Naive thymus-derived CD8-positive, alpha-beta T cell (primary cell): ENCODE results near the gene RSKR. TPM values are rescaled to one million over a fixed set of nuclear protein-coding genes. Genes with fewer than 3 reads are reported as not detected.

Experiments
- ATAC-seq, 2 donors: fragments of 150-1000 bp; cut with Tn5 transposase in 1 of 2; sonication (Bioruptor Pico), chemical (Tn5 transposase) in 1 of 2; 1 replicate in 1 of 2; 2 replicates in 1 of 2; pipeline ENCODE4 v1.10.0; 2021; ENCODE audit warnings: mild to moderate bottlenecking in 2 of 2, moderate library complexity in 2 of 2
- POLR2A ChIA-PET: fragments of 350-600 bp; sonication (Branson Sonifier 250); formaldehyde crosslinking; loops from one replicate; lab custom pipeline; 2021; ENCODE audit warnings: antibody characterized with exemption; lab: Charles Lee
- DNase-seq, 10 donors: peaks; one replicate each; pipeline versions ENCODE4 v3.0.0 to v3.0.0-alpha.2; 2020 to 2022
- H3K27ac Mint-ChIP-seq, 10 donors: one replicate each; pipeline ENCODE4 v1.8.0; 2020 to 2022; ENCODE audit warnings: mild to moderate bottlenecking in 10 of 10, mixed read lengths in 10 of 10, moderate library complexity in 4 of 10, inconsistent platforms in 1 of 10
- H3K27me3 Mint-ChIP-seq, 5 donors: one replicate each; pipeline ENCODE4 v1.8.0; 2021 to 2022; ENCODE audit warnings: mixed read lengths in 5 of 5
- H3K36me3 Mint-ChIP-seq, 3 donors: one replicate each; pipeline ENCODE4 v1.8.0; 2020 to 2022; ENCODE audit warnings: mixed read lengths in 3 of 3, mild to moderate bottlenecking in 2 of 3, inconsistent platforms in 1 of 3
- H3K4me1 Mint-ChIP-seq, 4 donors: one replicate each; pipeline ENCODE4 v1.8.0; 2021 to 2022; ENCODE audit warnings: mixed read lengths in 4 of 4
- H3K4me3 Mint-ChIP-seq, 10 donors: one replicate each; pipeline ENCODE4 v1.8.0; 2020 to 2022; ENCODE audit warnings: mild to moderate bottlenecking in 10 of 10, mixed read lengths in 10 of 10, moderate library complexity in 6 of 10, inconsistent platforms in 1 of 10
- H3K9me3 Mint-ChIP-seq, 9 donors: one replicate each; pipeline ENCODE4 v1.8.0; 2020 to 2022; ENCODE audit warnings: mixed read lengths in 9 of 9, mild to moderate bottlenecking in 3 of 9, inconsistent platforms in 1 of 9, moderate library complexity in 1 of 9
- polyA plus RNA-seq, 3 donors: library from polyadenylated mRNA; unstranded; fragments of 300-500 nt; fragmentation: Illumina TruSeq; gene quantifications; one replicate each; pipeline ENCODE4 v1.2.3, GENCODE V29; 2021
- total RNA-seq, 8 experiments: library from RNA in 2 of 8; stranded (reverse) in 2 of 8; gene quantifications; one replicate each; pipeline ENCODE4 v1.2.3 and lab custom pipeline; 2021 to 2026

Gene RSKR
- total and polyA plus RNA-seq, 5 experiments from 2014 or later, result 0.11 to 28.9 (median 0.75) TPM

DNA sequence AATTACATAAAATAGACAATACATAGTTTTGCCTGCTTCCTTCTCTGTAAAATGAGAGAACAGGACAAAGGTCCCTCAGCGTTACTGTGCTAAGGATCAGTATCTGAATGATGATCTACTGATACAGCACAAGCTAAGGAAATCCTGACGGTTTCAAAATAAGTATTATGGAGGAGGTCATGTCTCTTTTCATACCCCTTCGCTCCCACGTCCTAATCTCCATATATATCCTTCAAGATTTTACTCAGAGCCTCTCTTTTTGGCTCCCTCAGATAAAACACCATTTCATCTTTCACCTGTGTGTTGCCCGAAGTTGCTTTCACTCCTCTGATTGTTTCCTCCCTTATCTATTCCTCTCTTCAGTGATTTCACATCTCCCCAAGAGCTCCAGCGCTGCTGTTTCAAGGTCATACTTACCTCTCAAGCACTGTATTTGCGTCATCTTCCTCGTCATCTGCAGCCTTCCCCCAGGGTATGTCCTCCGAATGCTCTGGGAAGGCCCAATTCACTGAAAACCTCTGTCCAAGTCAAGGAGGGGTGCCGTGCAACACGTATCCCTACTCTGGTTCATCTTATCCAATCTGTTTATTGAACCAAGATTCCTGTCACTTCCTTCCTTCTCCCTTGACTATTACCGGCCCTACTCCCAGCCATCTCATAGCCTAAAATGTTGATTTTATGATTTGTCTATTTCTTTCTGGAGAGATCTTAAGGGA lies 32.2 kb upstream of the RSKR start:
- peak overlapping the region; percentile 94 to 99 (median 97) for H3K27ac Mint-ChIP-seq
- H3K27me3 Mint-ChIP-seq, result no peaks in the 10 kb centered on the region
- ATAC-seq, result no peak
- no peaks in the 10 kb centered on the region for H3K9me3 Mint-ChIP-seq
- no peak for DNase-seq
- peak overlapping the region; percentile 83 to 98 (median 92) for H3K4me3 Mint-ChIP-seq
- POLR2A ChIA-PET, result interaction anchor here (0.8 to 3.7 kb wide), 15 partner anchors 11 to 311 kb away, joined by 3 to 62 read pairs (median 6); partner anchors contain the start of genes IFT20, NEK8, PHF12 and PIGS
- H3K36me3 Mint-ChIP-seq, result peaks cover 0 to 47% (median 0%) of the 10 kb centered on the region in 3 donors
- peaks cover 18 to 48% (median 41%) of the 10 kb centered on the region in 4 donors for H3K4me1 Mint-ChIP-seq

DNA sequence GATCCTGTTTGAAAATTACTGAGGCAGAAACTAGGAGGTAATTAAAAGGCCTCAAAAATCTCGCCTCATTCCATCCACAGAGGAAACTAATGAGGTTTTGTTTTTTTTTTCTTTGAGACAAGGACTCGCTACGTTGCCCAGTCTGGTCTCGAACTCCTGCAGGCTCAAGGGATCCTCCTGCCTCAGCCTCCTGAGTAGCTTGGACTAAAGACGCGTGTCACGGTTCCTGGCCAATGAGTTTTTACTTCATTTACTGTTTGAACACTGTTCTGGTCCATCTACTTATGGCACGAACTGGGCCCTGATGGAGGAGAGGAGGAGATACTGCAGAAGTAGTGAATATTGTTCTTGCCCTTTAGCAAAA lies 31.6 kb upstream of the RSKR start:
- Mint-ChIP-seq H3K27ac (peak overlapping the region; percentile 94 to 99 (median 97)), H3K9me3 (no peaks in the 10 kb centered on the region), H3K4me1 (peaks cover 18 to 48% (median 41%) of the 10 kb centered on the region in 4 donors), H3K27me3 (no peaks in the 10 kb centered on the region), H3K36me3 (peaks cover 0 to 50% (median 1%) of the 10 kb centered on the region in 3 donors), H3K4me3 (peak overlapping the region; percentile 83 to 98 (median 92))
- POLR2A ChIA-PET, result interaction anchor here (0.9 to 3.7 kb wide), 17 partner anchors 8 to 310 kb away, joined by 3 to 62 read pairs (median 7); partner anchors contain the start of genes ALDOC, FLOT2, IFT20 and NEK8
- DNase-seq (no peak), ATAC-seq (no peak)

DNA sequence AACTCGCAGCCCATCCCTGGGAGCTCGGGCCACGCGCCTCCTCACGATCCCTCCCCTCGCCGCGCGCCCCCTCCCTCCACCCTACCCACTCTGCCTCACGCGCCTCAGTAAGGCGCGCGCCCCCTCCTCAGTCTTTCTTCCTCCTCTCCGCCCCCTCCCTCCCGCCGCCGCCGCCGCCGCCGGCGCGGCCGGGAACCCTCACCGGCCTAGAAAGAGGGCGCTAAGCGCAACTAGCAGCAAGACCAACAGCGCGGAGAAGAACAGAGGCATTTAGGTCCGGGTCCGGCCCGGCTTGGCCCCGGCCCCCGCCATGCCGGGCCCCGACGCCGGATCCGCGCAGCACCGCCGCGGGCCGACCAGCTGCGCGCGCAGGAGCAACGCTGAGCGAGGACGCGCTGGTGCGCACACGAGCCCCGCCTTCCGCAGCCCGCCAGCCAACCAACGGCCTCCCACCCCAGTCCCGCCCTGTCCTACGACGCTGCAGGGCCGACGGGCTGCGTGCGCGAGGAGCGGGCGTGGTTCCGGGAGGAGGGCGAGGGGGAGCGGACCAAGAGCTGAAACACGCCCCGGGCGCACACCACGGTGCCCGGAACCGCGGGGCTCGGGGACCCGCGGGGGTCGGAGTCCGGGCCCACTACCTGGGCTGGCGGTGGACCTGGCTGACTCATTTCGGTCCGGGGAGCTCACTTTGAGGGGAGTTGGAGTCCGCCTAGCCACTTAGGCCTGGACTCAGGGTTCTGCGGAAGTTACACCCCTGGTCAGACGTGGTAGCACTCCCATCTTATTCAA lies 31.0 kb upstream of the RSKR start, which contains the start of gene BLTP2:
Gene BLTP2 (minus strand): TSS at position 372 of the 789 bp plus-strand sequence. CDS start 102 bp downstream, at position 270.
- Mint-ChIP-seq H3K9me3 (no peaks in the 10 kb centered on the region), H3K27ac (peak within 1 kb of the TSS; percentile 94 to 99 (median 97)), H3K4me1 (peaks cover 18 to 50% (median 41%) of the 10 kb centered on the region in 4 donors), H3K4me3 (peak within 1 kb of the TSS; percentile 90 to 98 (median 92)), H3K27me3 (no peaks in the 10 kb centered on the region), H3K36me3 (peaks cover 0 to 50% (median 2%) of the 10 kb centered on the region in 3 donors)
- DNase-seq, result peak; percentile 90 to 97 (median 94)
- POLR2A ChIA-PET, result interaction anchor here (0.6 to 3.7 kb wide), 19 partner anchors 9 to 310 kb away, joined by 3 to 62 read pairs (median 6); partner anchors contain the start of genes ALDOC, FLOT2, IFT20 and NEK8
- peak; percentile 94 to 97 for ATAC-seq

DNA sequence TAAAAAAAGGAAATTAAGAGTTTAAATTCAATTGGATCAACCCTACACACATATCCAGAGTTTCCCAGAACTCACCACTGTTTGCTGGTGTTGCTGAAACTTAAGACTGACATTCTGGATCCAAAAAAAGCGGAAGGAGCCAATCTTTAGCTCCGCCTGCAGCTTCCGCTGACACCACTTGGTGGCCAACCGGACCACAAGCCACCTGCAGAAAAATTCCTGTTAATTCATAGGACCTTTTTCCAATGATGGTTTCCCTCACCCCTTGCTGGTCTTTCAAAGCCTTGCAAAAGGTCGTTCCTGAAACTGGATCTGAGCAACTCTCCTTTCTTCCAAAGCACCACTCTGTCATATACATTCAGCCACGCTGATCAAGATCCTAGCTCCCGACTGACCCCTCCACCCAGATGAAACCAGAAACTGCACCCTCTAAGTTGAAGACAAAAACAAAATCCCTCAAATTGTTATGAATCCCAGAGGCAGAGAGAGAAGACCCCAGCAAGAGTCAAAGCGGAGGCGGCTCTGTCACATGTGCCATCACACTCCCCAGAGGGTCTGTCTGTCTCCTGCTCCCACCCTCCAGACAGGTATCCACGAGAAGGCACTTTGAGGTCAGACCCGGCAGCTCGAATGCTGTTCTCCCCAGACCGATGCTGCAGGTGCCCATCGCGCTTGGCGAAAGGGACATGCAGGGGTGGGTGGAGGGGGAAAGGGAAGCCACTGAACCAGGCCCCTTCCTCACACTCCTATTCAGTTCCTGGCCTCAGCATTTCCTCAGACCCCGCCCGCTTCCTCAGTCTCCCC lies 30.2 kb upstream of the RSKR start:
- Mint-ChIP-seq H3K9me3 (no peaks in the 10 kb centered on the region), H3K4me1 (peaks cover 18 to 56% (median 43%) of the 10 kb centered on the region in 4 donors), H3K36me3 (peaks cover 0 to 55% (median 8%) of the 10 kb centered on the region in 3 donors), H3K4me3 (peak overlapping the region; percentile 90 to 98 (median 92)), H3K27ac (peak overlapping the region; percentile 89 to 96 (median 94)), H3K27me3 (no peaks in the 10 kb centered on the region)
- DNase-seq (peak in 5 of 10 donors; percentile 5 to 12 (median 9)), ATAC-seq (peak in 1 of 2 donors; percentile 1)
- POLR2A ChIA-PET, result interaction anchor here (0.8 to 3.7 kb wide), 12 partner anchors 17 to 309 kb away, joined by 3 to 62 read pairs (median 15); partner anchors contain the start of genes ALDOC, IFT20, NEK8 and PHF12

DNA sequence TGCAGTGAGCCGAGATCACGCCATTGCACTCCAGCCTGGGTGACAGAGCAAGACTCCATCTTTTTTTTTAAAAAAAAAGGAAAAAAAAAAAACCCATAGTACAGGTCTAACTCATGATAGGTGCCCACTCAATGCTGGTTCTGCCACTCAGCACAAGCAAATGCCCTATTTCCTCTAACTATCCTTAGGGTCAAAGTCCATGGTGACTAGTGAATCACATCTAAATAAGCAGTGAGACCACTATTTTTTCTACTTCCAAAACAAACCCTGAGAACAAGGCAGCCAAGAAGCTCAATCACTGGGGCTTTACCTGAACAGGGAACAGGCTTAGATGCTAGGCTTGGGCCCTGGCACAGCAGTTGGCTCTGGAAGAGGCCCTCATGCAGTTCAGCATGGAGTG lies 27.6 kb upstream of the RSKR start:
- Mint-ChIP-seq H3K4me1 (peaks cover 20 to 54% (median 45%) of the 10 kb centered on the region in 4 donors), H3K4me3 (peak overlapping the region in 2 of 10 donors; percentile 45)

DNA sequence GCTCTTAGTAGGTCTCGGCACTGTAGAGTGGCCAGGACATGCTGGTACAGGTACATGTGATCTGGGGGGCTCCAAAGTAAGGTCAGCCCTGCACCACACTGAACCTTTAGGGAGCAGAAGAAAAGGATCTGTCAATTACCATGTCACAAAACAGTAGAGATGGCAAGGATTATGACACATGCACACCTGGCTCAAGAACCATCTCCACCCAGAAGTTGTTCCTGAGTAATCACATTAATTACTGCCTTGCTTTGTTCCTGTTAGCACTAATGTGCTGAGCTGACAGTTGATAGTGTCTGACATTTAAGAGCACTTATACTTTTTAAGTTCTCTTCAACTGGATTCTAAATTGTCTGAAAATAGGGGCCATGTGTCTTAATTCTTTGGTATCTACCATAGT lies 21.5 kb upstream of the RSKR start:
- Mint-ChIP-seq H3K4me3 (no peak overlapping the region), H3K4me1 (peaks cover 7 to 50% (median 32%) of the 10 kb centered on the region in 4 donors), H3K27me3 (no peaks in the 10 kb centered on the region), H3K36me3 (peaks cover 7 to 99% (median 34%) of the 10 kb centered on the region in 3 donors), H3K27ac (peak overlapping the region in 1 of 10 donors; percentile 1), H3K9me3 (no peaks in the 10 kb centered on the region)
- POLR2A ChIA-PET, result no interaction called here
- DNase-seq (no peak), ATAC-seq (no peak)

More for the DNA sequence above, 27.6 kb upstream of the RSKR start:
- H3K27ac Mint-ChIP-seq, result no peak overlapping the region
- peaks cover 7 to 66% (median 17%) of the 10 kb centered on the region in 3 donors for H3K36me3 Mint-ChIP-seq
- DNase-seq (no peak), ATAC-seq (no peak)
- POLR2A ChIA-PET, result interaction anchor here (1.0 kb wide), 1 partner anchor 42 kb away, joined by 3 read pairs; no protein-coding TSS in a partner anchor
- no peaks in the 10 kb centered on the region for H3K9me3 Mint-ChIP-seq
- H3K27me3 Mint-ChIP-seq, result no peaks in the 10 kb centered on the region

DNA sequence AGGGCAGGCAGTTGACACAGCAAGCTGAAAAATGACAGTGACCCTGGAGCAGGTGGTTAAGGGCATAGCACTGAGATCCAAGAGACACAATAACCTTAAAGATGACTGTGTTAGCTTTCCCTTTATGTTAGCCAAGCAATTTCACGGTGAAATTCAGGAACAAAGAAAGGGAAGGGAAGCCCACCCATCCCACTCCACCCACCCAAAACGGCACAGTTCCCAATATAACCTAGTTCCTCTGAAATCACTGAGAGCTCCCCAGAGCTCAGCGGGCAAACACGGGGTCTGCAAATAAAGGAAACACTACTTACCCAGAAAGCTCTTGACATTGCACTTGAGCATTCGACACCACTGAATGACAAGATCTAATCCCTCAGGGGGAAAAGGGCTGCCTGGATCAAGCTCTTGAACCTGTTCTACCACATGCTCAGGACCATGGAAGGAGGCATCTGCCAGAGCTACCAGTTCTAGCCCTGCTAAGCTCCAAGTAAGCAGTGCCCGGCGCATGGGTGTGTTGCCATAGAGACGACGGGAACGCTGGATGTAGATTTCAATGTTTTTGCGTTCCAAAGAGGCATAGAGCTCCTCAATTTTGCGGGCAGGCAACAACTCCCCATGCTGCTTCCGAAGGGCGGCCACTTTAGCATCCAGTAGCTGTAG lies 20.4 kb upstream of the RSKR start:
- POLR2A ChIA-PET, result no interaction called here

DNA sequence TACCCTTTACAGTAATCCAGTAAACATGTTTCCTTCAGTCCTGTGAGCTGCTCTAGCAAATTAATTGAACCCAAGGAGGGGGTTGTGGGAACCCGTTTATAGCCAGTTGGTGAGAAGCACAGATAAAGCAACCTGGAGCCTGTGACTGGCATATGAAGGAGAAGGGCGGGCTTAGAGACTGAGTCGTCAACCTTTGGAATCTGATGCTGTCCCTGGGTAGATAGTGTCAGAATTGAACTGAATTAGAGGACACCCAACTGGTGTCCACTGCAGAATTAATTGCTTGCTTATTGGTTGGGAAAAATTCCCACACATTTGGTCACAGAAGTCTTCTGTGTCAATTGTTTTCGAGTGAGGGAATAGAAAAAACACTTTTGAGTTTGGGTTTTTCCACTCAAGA lies 12.8 kb upstream of the RSKR start:
- H3K9me3 Mint-ChIP-seq, result no peaks in the 10 kb centered on the region
- DNase-seq, result no peak
- POLR2A ChIA-PET, result no interaction called here
- no peaks in the 10 kb centered on the region for H3K27me3 Mint-ChIP-seq
- no peak overlapping the region for H3K27ac Mint-ChIP-seq
- H3K4me1 Mint-ChIP-seq, result peaks cover 0 to 14% (median 4%) of the 10 kb centered on the region in 4 donors
- H3K36me3 Mint-ChIP-seq, result peaks cover under 1 to 91% (median 30%) of the 10 kb centered on the region in 3 donors
- no peak for ATAC-seq
- no peak overlapping the region for H3K4me3 Mint-ChIP-seq

More for the DNA sequence above, 20.4 kb upstream of the RSKR start:
- H3K36me3 Mint-ChIP-seq, result peaks cover 7 to 100% (median 29%) of the 10 kb centered on the region in 3 donors
- DNase-seq (no peak), ATAC-seq (no peak)
- no peaks in the 10 kb centered on the region for H3K27me3 Mint-ChIP-seq
- peaks cover 7 to 47% (median 28%) of the 10 kb centered on the region in 4 donors for H3K4me1 Mint-ChIP-seq
- peak overlapping the region in 1 of 10 donors; percentile 50 for H3K27ac Mint-ChIP-seq
- H3K9me3 Mint-ChIP-seq, result no peaks in the 10 kb centered on the region
- H3K4me3 Mint-ChIP-seq, result no peak overlapping the region

DNA sequence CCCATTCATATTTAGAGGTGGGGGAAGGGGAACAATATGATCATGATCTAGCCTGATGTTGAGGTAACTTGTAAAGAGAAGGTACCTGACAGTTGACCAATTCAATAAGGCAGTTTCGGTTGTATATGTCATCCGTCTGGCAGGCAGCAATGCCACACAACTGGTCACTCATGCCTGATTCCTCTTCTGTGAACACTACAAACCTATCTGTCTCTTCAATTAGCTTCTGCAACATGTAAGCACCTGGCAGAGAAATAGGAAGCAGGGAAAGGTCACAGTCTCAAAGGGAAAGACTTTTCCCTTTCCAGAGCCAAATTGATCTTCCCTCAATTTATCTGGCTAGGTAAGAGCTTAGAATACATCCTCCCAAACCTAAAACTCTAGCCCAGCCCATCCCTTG lies 10.2 kb upstream of the RSKR start:
- H3K36me3 Mint-ChIP-seq, result peaks cover 6 to 93% (median 30%) of the 10 kb centered on the region in 3 donors
- no peak for ATAC-seq
- POLR2A ChIA-PET, result interaction anchor here (0.7 kb wide), 1 partner anchor 1277 kb away, joined by 3 read pairs; no protein-coding TSS in a partner anchor

DNA sequence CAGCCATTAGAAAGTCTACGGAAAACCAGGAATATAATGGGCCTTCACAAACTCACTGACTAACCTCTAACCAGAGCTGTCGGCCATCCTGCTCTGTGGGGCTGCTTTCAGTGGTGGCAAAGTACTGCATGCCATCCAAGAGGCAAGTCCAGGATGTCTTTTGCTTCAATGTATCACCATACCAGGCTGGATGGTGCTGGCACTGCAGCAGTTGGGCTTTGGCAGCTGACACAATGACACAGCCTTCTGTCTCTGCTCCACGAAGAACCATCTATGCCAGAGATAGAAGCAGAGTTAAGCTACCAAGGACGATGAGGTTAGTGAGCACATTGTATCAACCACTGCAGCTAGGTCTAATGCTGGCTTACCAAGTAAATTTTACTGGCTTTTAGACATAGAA lies 9.7 kb upstream of the RSKR start:
- Mint-ChIP-seq H3K4me1 (peaks cover 0 to 15% (median 4%) of the 10 kb centered on the region in 4 donors), H3K36me3 (peaks cover 6 to 97% (median 30%) of the 10 kb centered on the region in 3 donors), H3K27me3 (no peaks in the 10 kb centered on the region), H3K27ac (peak overlapping the region in 1 of 10 donors; percentile 45), H3K9me3 (no peaks in the 10 kb centered on the region), H3K4me3 (no peak overlapping the region)
- POLR2A ChIA-PET, result interaction anchor here (0.6 to 1.0 kb wide), 3 partner anchors 19 to 601 kb away, joined by 3 read pairs; no protein-coding TSS in a partner anchor
- no peak for DNase-seq
- ATAC-seq, result no peak

More for the DNA sequence above, 10.2 kb upstream of the RSKR start:
- Mint-ChIP-seq H3K27ac (peak overlapping the region in 2 of 10 donors; percentile 7 to 71), H3K27me3 (no peaks in the 10 kb centered on the region), H3K4me1 (peaks cover 0 to 15% (median 4%) of the 10 kb centered on the region in 4 donors), H3K9me3 (no peaks in the 10 kb centered on the region), H3K4me3 (no peak overlapping the region)
- no peak for DNase-seq

DNA sequence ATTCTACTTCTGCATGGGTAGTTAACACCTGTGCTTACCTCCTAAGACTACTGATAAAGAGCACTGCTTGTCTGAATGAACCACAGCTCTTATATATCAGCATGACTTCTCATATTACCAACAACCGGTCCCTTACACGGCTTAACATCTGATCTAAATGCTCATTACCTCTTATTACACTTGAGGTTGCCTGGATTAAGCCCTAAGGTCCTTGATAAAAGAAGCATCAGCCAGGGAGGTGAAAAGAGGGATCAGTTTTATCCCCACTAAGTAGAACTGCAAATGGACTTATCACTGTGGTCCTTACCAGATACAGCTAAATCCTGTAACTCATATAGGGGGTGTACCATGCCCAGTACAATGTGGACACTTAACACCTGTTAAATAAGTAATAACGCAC lies 8.2 kb upstream of the RSKR start:
- DNase-seq (no peak), ATAC-seq (no peak)
- no peak overlapping the region for H3K27ac Mint-ChIP-seq
- H3K36me3 Mint-ChIP-seq, result peaks cover 6 to 97% (median 28%) of the 10 kb centered on the region in 3 donors
- H3K4me3 Mint-ChIP-seq, result no peak overlapping the region
- POLR2A ChIA-PET, result no interaction called here
- no peaks in the 10 kb centered on the region for H3K9me3 Mint-ChIP-seq
- peaks cover 0 to 12% (median 4%) of the 10 kb centered on the region in 4 donors for H3K4me1 Mint-ChIP-seq
- H3K27me3 Mint-ChIP-seq, result no peaks in the 10 kb centered on the region
